K562 (cell line): ENCODE data around the gene ZNF302. TPM values are rescaled to one million over a fixed set of nuclear protein-coding genes. Genes with fewer than 3 reads are reported as not detected.

Experiments used
- HDAC6 ChIP-seq: IDR thresholded peaks from 2 replicates; pipeline ENCODE4 v1.6.1; 2012; ENCODE audit warnings: low read depth, mild to moderate bottlenecking, control low read depth, inconsistent platforms, low read length, moderate library complexity
- HES1 ChIP-seq: fragments of 450-650 bp; IDR thresholded peaks from 2 replicates; pipeline ENCODE4 v1.6.1; 2016; ENCODE audit warnings: low read depth, mild to moderate bottlenecking, moderate library complexity
- HMGN3 ChIP-seq: IDR thresholded peaks from 2 replicates; pipeline ENCODE4 v1.6.1; 2011; ENCODE audit warnings: borderline replicate concordance, low read depth, mild to moderate bottlenecking, mixed read lengths, low read length; ENCODE audit not compliant: insufficient read length; ENCODE audit errors: extremely low read depth
- ILK ChIP-seq: fragments of 450-650 bp; IDR thresholded peaks from 2 replicates; pipeline ENCODE4 v1.6.1; 2016; ENCODE audit warnings: missing genetic modification characterization, low read depth, mild to moderate bottlenecking, missing compliant biosample characterization, moderate library complexity, borderline replicate concordance
- NR3C1 ChIP-seq: sonication (generic); formaldehyde crosslinking; IDR thresholded peaks from 2 replicates; pipeline ENCODE4 v1.8.1; 2022; ENCODE audit warnings: missing genetic modification reagents
- PRPF4 ChIP-seq: fragments of 200-400 bp; formaldehyde crosslinking; IDR thresholded peaks from one replicate; pipeline ENCODE4 v1.6.1; 2017; ENCODE audit warnings: low read length, low read depth, mild to moderate bottlenecking; ENCODE audit not compliant: insufficient read depth, poor library complexity, severe bottlenecking
- SOX6 ChIP-seq: fragments of 450-650 bp; IDR thresholded peaks from 2 replicates; pipeline ENCODE4 v1.6.1; 2014; ENCODE audit warnings: mild to moderate bottlenecking
- SREBF2 ChIP-seq: sonication (generic); formaldehyde crosslinking; IDR thresholded peaks from 2 replicates; pipeline ENCODE4 v1.4.0; 2020; ENCODE audit warnings: mild to moderate bottlenecking, missing genetic modification reagents
- ZNF133 ChIP-seq: fragments of 250-450 bp; sonication (Bioruptor Pico); IDR thresholded peaks from 2 replicates; pipeline ENCODE4 v1.4.0; 2020; ENCODE audit warnings: mild to moderate bottlenecking
- polyA plus RNA-seq, 8 experiments: library from polyadenylated mRNA; depleted of rRNA in 4 of 8; stranded (reverse) in 5 of 8; unstranded in 3 of 8; fragments of >200 nt; fragmentation: Nextera tagmentation in 2 of 8; fragmentation: Illumina TruSeq in 1 of 8; extraction: Ambion mirVana in 2 of 8; extraction: Trizol in 1 of 8; gene quantifications; 2 replicates each; pipeline versions ENCODE4 v1.2.1 to v1.2.3, GENCODE V29; 2011 to 2014; ENCODE audit warnings: inconsistent platforms in 1 of 8, missing spikeins in 1 of 8
- total RNA-seq, 7 experiments: library from RNA; depleted of rRNA in 6 of 7; stranded (reverse); fragments of >200 nt in 6 of 7; fragmentation: Illumina TruSeq in 2 of 7; extraction: Trizol in 2 of 7; gene quantifications; 2 replicates each; pipeline versions ENCODE4 v1.2.1 to v1.2.3, GENCODE V29; 2011 to 2021; ENCODE audit warnings: low replicate concordance in 1 of 7
- TF ChIP-seq, protein P1 (sequence below): fragments of 200-600 bp; sonication (generic); IDR thresholded peaks from one replicate; pipeline ENCODE4 v1.6.1; 2012; ENCODE audit warnings: mild to moderate bottlenecking, low read depth, low read length, inconsistent platforms
- TF ChIP-seq, protein P2 (sequence below): fragments of 450-650 bp; IDR thresholded peaks from 2 replicates; pipeline ENCODE4 v1.6.1; 2014; ENCODE audit warnings: low read depth, mild to moderate bottlenecking, moderate library complexity, borderline replicate concordance
- TF ChIP-seq, protein P3 (sequence below): fragments of 450-650 bp; IDR thresholded peaks from 2 replicates; pipeline ENCODE4 v1.6.1; 2016; ENCODE audit warnings: missing biosample characterization, missing genetic modification characterization

Gene ZNF302
- total and polyA plus RNA-seq, 9 of the 15 experiments (the other 6 are each of a cell fraction or from before 2014, with no cell fraction given) = 0.08 to 1.0 (median 0.27) TPM; not detected in 1

- TF ChIP-seq, protein P1, sequence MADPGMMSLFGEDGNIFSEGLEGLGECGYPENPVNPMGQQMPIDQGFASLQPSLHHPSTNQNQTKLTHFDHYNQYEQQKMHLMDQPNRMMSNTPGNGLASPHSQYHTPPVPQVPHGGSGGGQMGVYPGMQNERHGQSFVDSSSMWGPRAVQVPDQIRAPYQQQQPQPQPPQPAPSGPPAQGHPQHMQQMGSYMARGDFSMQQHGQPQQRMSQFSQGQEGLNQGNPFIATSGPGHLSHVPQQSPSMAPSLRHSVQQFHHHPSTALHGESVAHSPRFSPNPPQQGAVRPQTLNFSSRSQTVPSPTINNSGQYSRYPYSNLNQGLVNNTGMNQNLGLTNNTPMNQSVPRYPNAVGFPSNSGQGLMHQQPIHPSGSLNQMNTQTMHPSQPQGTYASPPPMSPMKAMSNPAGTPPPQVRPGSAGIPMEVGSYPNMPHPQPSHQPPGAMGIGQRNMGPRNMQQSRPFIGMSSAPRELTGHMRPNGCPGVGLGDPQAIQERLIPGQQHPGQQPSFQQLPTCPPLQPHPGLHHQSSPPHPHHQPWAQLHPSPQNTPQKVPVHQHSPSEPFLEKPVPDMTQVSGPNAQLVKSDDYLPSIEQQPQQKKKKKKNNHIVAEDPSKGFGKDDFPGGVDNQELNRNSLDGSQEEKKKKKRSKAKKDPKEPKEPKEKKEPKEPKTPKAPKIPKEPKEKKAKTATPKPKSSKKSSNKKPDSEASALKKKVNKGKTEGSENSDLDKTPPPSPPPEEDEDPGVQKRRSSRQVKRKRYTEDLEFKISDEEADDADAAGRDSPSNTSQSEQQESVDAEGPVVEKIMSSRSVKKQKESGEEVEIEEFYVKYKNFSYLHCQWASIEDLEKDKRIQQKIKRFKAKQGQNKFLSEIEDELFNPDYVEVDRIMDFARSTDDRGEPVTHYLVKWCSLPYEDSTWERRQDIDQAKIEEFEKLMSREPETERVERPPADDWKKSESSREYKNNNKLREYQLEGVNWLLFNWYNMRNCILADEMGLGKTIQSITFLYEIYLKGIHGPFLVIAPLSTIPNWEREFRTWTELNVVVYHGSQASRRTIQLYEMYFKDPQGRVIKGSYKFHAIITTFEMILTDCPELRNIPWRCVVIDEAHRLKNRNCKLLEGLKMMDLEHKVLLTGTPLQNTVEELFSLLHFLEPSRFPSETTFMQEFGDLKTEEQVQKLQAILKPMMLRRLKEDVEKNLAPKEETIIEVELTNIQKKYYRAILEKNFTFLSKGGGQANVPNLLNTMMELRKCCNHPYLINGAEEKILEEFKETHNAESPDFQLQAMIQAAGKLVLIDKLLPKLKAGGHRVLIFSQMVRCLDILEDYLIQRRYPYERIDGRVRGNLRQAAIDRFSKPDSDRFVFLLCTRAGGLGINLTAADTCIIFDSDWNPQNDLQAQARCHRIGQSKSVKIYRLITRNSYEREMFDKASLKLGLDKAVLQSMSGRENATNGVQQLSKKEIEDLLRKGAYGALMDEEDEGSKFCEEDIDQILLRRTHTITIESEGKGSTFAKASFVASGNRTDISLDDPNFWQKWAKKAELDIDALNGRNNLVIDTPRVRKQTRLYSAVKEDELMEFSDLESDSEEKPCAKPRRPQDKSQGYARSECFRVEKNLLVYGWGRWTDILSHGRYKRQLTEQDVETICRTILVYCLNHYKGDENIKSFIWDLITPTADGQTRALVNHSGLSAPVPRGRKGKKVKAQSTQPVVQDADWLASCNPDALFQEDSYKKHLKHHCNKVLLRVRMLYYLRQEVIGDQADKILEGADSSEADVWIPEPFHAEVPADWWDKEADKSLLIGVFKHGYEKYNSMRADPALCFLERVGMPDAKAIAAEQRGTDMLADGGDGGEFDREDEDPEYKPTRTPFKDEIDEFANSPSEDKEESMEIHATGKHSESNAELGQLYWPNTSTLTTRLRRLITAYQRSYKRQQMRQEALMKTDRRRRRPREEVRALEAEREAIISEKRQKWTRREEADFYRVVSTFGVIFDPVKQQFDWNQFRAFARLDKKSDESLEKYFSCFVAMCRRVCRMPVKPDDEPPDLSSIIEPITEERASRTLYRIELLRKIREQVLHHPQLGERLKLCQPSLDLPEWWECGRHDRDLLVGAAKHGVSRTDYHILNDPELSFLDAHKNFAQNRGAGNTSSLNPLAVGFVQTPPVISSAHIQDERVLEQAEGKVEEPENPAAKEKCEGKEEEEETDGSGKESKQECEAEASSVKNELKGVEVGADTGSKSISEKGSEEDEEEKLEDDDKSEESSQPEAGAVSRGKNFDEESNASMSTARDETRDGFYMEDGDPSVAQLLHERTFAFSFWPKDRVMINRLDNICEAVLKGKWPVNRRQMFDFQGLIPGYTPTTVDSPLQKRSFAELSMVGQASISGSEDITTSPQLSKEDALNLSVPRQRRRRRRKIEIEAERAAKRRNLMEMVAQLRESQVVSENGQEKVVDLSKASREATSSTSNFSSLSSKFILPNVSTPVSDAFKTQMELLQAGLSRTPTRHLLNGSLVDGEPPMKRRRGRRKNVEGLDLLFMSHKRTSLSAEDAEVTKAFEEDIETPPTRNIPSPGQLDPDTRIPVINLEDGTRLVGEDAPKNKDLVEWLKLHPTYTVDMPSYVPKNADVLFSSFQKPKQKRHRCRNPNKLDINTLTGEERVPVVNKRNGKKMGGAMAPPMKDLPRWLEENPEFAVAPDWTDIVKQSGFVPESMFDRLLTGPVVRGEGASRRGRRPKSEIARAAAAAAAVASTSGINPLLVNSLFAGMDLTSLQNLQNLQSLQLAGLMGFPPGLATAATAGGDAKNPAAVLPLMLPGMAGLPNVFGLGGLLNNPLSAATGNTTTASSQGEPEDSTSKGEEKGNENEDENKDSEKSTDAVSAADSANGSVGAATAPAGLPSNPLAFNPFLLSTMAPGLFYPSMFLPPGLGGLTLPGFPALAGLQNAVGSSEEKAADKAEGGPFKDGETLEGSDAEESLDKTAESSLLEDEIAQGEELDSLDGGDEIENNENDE = no peak
- TF ChIP-seq PRPF4 (no peak), HES1 (no peak), HMGN3 (peak; percentile 44), SOX6 (no peak), ILK (tag) (no peak), NR3C1 (CRISPR knock-in tag) (no peak), ZNF133 (CRISPR knock-in tag) (no peak), HDAC6 (no peak), SREBF2 (CRISPR knock-in tag) (no peak)
- TF ChIP-seq, protein P2, sequence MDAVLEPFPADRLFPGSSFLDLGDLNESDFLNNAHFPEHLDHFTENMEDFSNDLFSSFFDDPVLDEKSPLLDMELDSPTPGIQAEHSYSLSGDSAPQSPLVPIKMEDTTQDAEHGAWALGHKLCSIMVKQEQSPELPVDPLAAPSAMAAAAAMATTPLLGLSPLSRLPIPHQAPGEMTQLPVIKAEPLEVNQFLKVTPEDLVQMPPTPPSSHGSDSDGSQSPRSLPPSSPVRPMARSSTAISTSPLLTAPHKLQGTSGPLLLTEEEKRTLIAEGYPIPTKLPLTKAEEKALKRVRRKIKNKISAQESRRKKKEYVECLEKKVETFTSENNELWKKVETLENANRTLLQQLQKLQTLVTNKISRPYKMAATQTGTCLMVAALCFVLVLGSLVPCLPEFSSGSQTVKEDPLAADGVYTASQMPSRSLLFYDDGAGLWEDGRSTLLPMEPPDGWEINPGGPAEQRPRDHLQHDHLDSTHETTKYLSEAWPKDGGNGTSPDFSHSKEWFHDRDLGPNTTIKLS = no peak
- TF ChIP-seq, protein P3, sequence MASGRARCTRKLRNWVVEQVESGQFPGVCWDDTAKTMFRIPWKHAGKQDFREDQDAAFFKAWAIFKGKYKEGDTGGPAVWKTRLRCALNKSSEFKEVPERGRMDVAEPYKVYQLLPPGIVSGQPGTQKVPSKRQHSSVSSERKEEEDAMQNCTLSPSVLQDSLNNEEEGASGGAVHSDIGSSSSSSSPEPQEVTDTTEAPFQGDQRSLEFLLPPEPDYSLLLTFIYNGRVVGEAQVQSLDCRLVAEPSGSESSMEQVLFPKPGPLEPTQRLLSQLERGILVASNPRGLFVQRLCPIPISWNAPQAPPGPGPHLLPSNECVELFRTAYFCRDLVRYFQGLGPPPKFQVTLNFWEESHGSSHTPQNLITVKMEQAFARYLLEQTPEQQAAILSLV (tag) = no peak
Observed at GRCh38 chr19:34731019-34731829, 53.7 kb downstream of the ZNF302 start (continued).
